SKM-1 treated with dmso at 0.1 percent for 144 hours (cell line): ENCODE data around the gene BRPF1.
"Not testable (repeated sequence)": the region's sequence is repeated elsewhere in the genome, so short reads cannot be mapped to it uniquely, and the experiment has no call there.

Experiments
- DNase-seq: peaks from one replicate; lab custom pipeline; 2025; ENCODE audit not compliant: unreplicated experiment; lab: John Stamatoyannopoulos, UW

The BRPF1 gene

GRCh38 chr3:9768141-9768775 lies 36.7 kb downstream of the BRPF1 start:
- no peak for DNase-seq

- DNase-seq, result no peak
Observed at GRCh38 chr3:9769012-9769411, 37.5 kb downstream of the BRPF1 start.

GRCh38 chr3:9769426-9770275 lies 38.1 kb downstream of the BRPF1 start, which contains the start of gene CAMK1:
TSS of gene CAMK1 (minus strand) at chr3:9769947. CDS start at chr3:9767749, 2,198 bp downstream.
- DNase-seq, result no peak

- DNase-seq, result no peak
Observed at GRCh38 chr3:9770276-9770812, 38.8 kb downstream of the BRPF1 start.

- not testable (repeated sequence) for DNase-seq
Observed at GRCh38 chr3:9771007-9771406, 39.5 kb downstream of the BRPF1 start.

GRCh38 chr3:9776896-9777693 lies 45.6 kb downstream of the BRPF1 start:
- DNase-seq, result no peak

- no peak for DNase-seq
Observed at GRCh38 chr3:9777694-9778021, 46.1 kb downstream of the BRPF1 start.

GRCh38 chr3:9778143-9779074 lies 46.9 kb downstream of the BRPF1 start:
- peak; percentile 21 for DNase-seq

- no peak for DNase-seq
Observed at GRCh38 chr3:9779075-9779593, 47.6 kb downstream of the BRPF1 start.

- DNase-seq, result peak; percentile 99
Observed at GRCh38 chr3:9779721-9780457, 48.4 kb downstream of the BRPF1 start.

GRCh38 chr3:9780458-9780812 lies 48.9 kb downstream of the BRPF1 start:
- DNase-seq, result no peak

GRCh38 chr3:9780910-9781309 lies 49.4 kb downstream of the BRPF1 start:
- DNase-seq, result no peak

GRCh38 chr3:9781551-9781950 lies 50.0 kb downstream of the BRPF1 start:
- peak; percentile 18 for DNase-seq

- DNase-seq, result no peak
Observed at GRCh38 chr3:9781978-9782603, 50.6 kb downstream of the BRPF1 start.

GRCh38 chr3:9782770-9783169 lies 51.2 kb downstream of the BRPF1 start:
- DNase-seq, result no peak

- no peak for DNase-seq
Observed at GRCh38 chr3:9783954-9784353, 52.4 kb downstream of the BRPF1 start.

- no peak for DNase-seq
Observed at GRCh38 chr3:9784965-9785364, 53.4 kb downstream of the BRPF1 start.

- no peak for DNase-seq
Observed at GRCh38 chr3:9785602-9786001, 54.1 kb downstream of the BRPF1 start.

GRCh38 chr3:9786209-9786739 lies 54.7 kb downstream of the BRPF1 start:
- DNase-seq, result no peak
